ENCODE measurements around the gene KLC3.

DNA sequence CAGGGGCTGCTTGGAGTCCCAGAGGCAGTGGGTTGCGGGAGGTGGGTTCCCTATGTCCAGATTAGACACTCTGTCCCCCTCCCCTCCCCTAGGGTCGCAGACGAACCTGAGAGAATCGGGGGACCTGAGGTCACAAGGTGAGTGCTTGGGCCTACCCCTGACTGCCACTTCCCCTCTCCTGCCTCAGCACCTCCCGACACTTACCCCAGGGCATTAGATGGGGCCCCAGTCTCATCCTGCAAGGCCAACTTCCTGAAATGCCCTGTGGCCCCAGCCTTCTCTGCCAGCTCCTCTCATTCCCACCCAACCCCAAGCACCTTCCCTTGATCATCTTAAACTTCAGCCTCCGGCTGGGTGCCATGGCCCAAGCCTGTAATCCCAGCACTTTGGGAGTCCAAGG lies 40.8 kb upstream of the KLC3 start:
- TF ChIP-seq EZH2 (IDR thresholded peaks at IDR 0.05; ENCODE audit: borderline replicate concordance, low read length), result no peak
- TF ChIP-seq, protein P1, sequence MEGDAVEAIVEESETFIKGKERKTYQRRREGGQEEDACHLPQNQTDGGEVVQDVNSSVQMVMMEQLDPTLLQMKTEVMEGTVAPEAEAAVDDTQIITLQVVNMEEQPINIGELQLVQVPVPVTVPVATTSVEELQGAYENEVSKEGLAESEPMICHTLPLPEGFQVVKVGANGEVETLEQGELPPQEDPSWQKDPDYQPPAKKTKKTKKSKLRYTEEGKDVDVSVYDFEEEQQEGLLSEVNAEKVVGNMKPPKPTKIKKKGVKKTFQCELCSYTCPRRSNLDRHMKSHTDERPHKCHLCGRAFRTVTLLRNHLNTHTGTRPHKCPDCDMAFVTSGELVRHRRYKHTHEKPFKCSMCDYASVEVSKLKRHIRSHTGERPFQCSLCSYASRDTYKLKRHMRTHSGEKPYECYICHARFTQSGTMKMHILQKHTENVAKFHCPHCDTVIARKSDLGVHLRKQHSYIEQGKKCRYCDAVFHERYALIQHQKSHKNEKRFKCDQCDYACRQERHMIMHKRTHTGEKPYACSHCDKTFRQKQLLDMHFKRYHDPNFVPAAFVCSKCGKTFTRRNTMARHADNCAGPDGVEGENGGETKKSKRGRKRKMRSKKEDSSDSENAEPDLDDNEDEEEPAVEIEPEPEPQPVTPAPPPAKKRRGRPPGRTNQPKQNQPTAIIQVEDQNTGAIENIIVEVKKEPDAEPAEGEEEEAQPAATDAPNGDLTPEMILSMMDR (IDR thresholded peaks at IDR 0.05; ENCODE audit: low read length), result no peak

Measured in OCI-LY1 (cell line).